K562 (cell line): Measurements from ENCODE around the gene TRPC1. TPM values are rescaled to one million over a fixed set of nuclear protein-coding genes. Genes with fewer than 3 reads are reported as not detected.

Source experiments
- EP400 ChIP-seq: fragments of 450-650 bp; IDR thresholded peaks from 2 replicates; pipeline ENCODE4 v1.6.1; 2017; ENCODE audit warnings: antibody characterized with exemption, mild to moderate bottlenecking, moderate library complexity
- GTF2F1 ChIP-seq: IDR thresholded peaks from 2 replicates; pipeline ENCODE4 v1.6.1; 2011; ENCODE audit warnings: low read depth, low read length, improper control_type of control experiment
- HOXB6 ChIP-seq: fragments of 250-450 bp; sonication (Bioruptor Pico); IDR thresholded peaks from 2 replicates; pipeline ENCODE4 v1.5.1; 2022; ENCODE audit warnings: mild to moderate bottlenecking, borderline replicate concordance
- KDM5B ChIP-seq: fragments of 200-600 bp; sonication (generic); IDR thresholded peaks from 2 replicates; pipeline ENCODE4 v1.6.1; 2012; ENCODE audit warnings: low read depth, mild to moderate bottlenecking, moderate library complexity, low read length, control low read depth, inconsistent platforms; ENCODE audit not compliant: insufficient replicate concordance
- L3MBTL2 ChIP-seq: fragments of 450-650 bp; IDR thresholded peaks from 2 replicates; pipeline ENCODE4 v1.6.1; 2016; ENCODE audit warnings: mild to moderate bottlenecking, moderate library complexity
- NFRKB ChIP-seq: fragments of 450-650 bp; IDR thresholded peaks from 2 replicates; pipeline ENCODE4 v1.6.1; 2016; ENCODE audit warnings: low read depth
- TAF1 ChIP-seq: IDR thresholded peaks from 2 replicates; pipeline ENCODE4 v1.6.1; 2011; ENCODE audit warnings: mild to moderate bottlenecking, low read length, moderate library complexity; ENCODE audit not compliant: insufficient read depth, control insufficient read depth, severe bottlenecking; ENCODE audit errors: extremely low read depth
- ZFPM2 ChIP-seq: fragments of 250-450 bp; sonication (Bioruptor Pico); IDR thresholded peaks from 2 replicates; pipeline ENCODE4 v1.5.1; 2022; ENCODE audit warnings: mild to moderate bottlenecking
- ZNF12 ChIP-seq: sonication (generic); formaldehyde crosslinking; IDR thresholded peaks from 2 replicates; pipeline ENCODE4 v1.4.0; 2020; ENCODE audit warnings: mild to moderate bottlenecking, missing genetic modification reagents
- ZNF347 ChIP-seq: fragments of 450-650 bp; formaldehyde crosslinking; IDR thresholded peaks from 2 replicates; pipeline ENCODE4 v1.4.0; 2020; ENCODE audit warnings: low read depth, mild to moderate bottlenecking, moderate library complexity
- polyA plus RNA-seq, 8 experiments: library from polyadenylated mRNA; depleted of rRNA in 4 of 8; stranded (reverse) in 5 of 8; unstranded in 3 of 8; fragments of >200 nt; fragmentation: Nextera tagmentation in 2 of 8; fragmentation: Illumina TruSeq in 1 of 8; extraction: Ambion mirVana in 2 of 8; extraction: Trizol in 1 of 8; gene quantifications; 2 replicates each; pipeline versions ENCODE4 v1.2.1 to v1.2.3, GENCODE V29; 2011 to 2014; ENCODE audit warnings: inconsistent platforms in 1 of 8, missing spikeins in 1 of 8
- total RNA-seq, 7 experiments: library from RNA; depleted of rRNA in 6 of 7; stranded (reverse); fragments of >200 nt in 6 of 7; fragmentation: Illumina TruSeq in 2 of 7; extraction: Trizol in 2 of 7; gene quantifications; 2 replicates each; pipeline versions ENCODE4 v1.2.1 to v1.2.3, GENCODE V29; 2011 to 2021; ENCODE audit warnings: low replicate concordance in 1 of 7
- TF ChIP-seq, protein P1 (sequence below): fragments of 450-650 bp; IDR thresholded peaks from 2 replicates; pipeline ENCODE4 v1.6.1; 2016
- TF ChIP-seq, protein P2 (sequence below), 3 experiments: fragments of 200-800 bp in 1 of 3; fragments of 250-450 bp in 1 of 3; fragments of 450-650 bp in 1 of 3; sonication (Bioruptor Pico) in 1 of 3; sonication (Bioruptor generic) in 1 of 3; formaldehyde crosslinking in 1 of 3; IDR thresholded peaks; 2 replicates each; pipeline versions ENCODE4 v1.6.1 to v1.8.0; 2016 to 2022; ENCODE audit warnings: mild to moderate bottlenecking in 2 of 3, missing genetic modification characterization in 2 of 3, missing compliant biosample characterization in 1 of 3, moderate library complexity in 1 of 3
- TF ChIP-seq, protein P3 (sequence below), 2 experiments: IDR thresholded peaks; 2 replicates each; pipeline ENCODE4 v1.6.1; 2011; ENCODE audit warnings: borderline replicate concordance in 1 of 2, control low read depth in 1 of 2, low read depth in 1 of 2, low read length in 1 of 2, mild to moderate bottlenecking in 1 of 2, mixed read lengths in 1 of 2, moderate library complexity in 1 of 2; ENCODE audit not compliant: insufficient read depth in 1 of 2, insufficient read length in 1 of 2, poor library complexity in 1 of 2, severe bottlenecking in 1 of 2; ENCODE audit errors: extremely low read depth in 1 of 2
- TF ChIP-seq, protein P4 (sequence below), 2 experiments: fragments of 450-650 bp; IDR thresholded peaks; 2 replicates each; pipeline ENCODE4 v1.6.1; 2016
- TF ChIP-seq, protein P5 (sequence below): fragments of 250-450 bp; sonication (Bioruptor Pico); IDR thresholded peaks from 2 replicates; pipeline ENCODE4 v1.9.0; 2021; ENCODE audit warnings: mild to moderate bottlenecking, inconsistent platforms
- TF ChIP-seq, protein P6 (sequence below): fragments of 250-450 bp; sonication (Bioruptor Pico); IDR thresholded peaks from 2 replicates; pipeline ENCODE4 v1.6.1; 2021; ENCODE audit warnings: mild to moderate bottlenecking

TRPC1 gene
- total and polyA plus RNA-seq, 9 of the 15 experiments (the other 6 are each of a cell fraction or from before 2014, with no cell fraction given), result 1.4 to 6.5 (median 3.0) TPM

DNA sequence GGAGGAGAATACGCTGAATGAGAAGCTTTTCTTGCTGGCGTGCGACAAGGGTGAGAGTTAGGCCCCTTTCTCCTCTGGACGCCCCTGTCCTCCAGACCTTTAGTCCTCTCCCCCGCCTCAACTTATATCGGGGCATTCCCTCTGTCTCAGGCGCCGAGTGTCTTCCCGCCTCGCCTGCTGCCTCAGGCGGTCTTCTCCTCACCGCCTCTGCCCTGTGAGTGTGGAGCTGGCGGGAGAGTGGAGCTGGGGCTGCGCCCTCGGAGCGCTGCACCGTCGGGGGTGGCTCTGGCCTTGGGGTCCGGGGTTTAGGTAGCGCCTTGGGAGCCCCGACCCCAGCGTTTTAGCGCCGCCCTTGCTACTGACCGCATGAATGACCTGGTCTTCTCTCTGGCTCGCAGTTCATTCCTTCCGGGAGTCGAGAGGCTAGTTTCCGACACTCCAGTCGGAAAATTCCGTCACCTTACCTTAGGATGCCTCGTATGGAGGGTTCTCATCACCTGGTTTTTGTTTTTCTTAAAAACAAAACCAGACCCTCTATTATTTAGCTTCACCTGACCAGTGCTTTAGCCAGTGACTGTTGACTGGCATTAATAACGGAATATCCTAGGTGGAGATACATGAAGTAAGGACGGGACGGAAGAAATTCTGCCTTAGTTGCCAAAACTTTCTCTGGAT lies 985 bp downstream of the TRPC1 start (continued):
- TF ChIP-seq, protein P1, sequence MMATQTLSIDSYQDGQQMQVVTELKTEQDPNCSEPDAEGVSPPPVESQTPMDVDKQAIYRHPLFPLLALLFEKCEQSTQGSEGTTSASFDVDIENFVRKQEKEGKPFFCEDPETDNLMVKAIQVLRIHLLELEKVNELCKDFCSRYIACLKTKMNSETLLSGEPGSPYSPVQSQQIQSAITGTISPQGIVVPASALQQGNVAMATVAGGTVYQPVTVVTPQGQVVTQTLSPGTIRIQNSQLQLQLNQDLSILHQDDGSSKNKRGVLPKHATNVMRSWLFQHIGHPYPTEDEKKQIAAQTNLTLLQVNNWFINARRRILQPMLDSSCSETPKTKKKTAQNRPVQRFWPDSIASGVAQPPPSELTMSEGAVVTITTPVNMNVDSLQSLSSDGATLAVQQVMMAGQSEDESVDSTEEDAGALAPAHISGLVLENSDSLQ, result no peak
- TF ChIP-seq, protein P2, sequence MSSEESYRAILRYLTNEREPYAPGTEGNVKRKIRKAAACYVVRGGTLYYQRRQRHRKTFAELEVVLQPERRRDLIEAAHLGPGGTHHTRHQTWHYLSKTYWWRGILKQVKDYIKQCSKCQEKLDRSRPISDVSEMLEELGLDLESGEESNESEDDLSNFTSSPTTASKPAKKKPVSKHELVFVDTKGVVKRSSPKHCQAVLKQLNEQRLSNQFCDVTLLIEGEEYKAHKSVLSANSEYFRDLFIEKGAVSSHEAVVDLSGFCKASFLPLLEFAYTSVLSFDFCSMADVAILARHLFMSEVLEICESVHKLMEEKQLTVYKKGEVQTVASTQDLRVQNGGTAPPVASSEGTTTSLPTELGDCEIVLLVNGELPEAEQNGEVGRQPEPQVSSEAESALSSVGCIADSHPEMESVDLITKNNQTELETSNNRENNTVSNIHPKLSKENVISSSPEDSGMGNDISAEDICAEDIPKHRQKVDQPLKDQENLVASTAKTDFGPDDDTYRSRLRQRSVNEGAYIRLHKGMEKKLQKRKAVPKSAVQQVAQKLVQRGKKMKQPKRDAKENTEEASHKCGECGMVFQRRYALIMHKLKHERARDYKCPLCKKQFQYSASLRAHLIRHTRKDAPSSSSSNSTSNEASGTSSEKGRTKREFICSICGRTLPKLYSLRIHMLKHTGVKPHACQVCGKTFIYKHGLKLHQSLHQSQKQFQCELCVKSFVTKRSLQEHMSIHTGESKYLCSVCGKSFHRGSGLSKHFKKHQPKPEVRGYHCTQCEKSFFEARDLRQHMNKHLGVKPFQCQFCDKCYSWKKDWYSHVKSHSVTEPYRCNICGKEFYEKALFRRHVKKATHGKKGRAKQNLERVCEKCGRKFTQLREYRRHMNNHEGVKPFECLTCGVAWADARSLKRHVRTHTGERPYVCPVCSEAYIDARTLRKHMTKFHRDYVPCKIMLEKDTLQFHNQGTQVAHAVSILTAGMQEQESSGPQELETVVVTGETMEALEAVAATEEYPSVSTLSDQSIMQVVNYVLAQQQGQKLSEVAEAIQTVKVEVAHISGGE (CRISPR knock-in tag; IDR thresholded peaks at IDR 0.05), result no peak
- TF ChIP-seq HOXB6 (CRISPR knock-in tag) (no peak), KDM5B (peak; percentile 26), EP400 (peak; percentile 32; the same call in 1 of the 2 replicates), ZNF12 (CRISPR knock-in tag) (no peak), TAF1 (peak; percentile 1), ZFPM2 (CRISPR knock-in tag) (no peak), GTF2F1 (no peak), NFRKB (peak; percentile 63; the same call in 1 of the 2 replicates), L3MBTL2 (peak; percentile 49), ZNF347 (CRISPR knock-in tag) (no peak)
- TF ChIP-seq, protein P3, sequence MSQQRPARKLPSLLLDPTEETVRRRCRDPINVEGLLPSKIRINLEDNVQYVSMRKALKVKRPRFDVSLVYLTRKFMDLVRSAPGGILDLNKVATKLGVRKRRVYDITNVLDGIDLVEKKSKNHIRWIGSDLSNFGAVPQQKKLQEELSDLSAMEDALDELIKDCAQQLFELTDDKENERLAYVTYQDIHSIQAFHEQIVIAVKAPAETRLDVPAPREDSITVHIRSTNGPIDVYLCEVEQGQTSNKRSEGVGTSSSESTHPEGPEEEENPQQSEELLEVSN (IDR thresholded peaks at IDR 0.05; ENCODE audit: borderline replicate concordance in 1 of 2, extremely low read depth in 1 of 2, insufficient read depth in 1 of 2, insufficient read length in 1 of 2, low read depth in 1 of 2, low read length in 1 of 2, poor library complexity in 1 of 2, severe bottlenecking in 1 of 2), result peak; percentile 34 to 75
- TF ChIP-seq, protein P4, sequence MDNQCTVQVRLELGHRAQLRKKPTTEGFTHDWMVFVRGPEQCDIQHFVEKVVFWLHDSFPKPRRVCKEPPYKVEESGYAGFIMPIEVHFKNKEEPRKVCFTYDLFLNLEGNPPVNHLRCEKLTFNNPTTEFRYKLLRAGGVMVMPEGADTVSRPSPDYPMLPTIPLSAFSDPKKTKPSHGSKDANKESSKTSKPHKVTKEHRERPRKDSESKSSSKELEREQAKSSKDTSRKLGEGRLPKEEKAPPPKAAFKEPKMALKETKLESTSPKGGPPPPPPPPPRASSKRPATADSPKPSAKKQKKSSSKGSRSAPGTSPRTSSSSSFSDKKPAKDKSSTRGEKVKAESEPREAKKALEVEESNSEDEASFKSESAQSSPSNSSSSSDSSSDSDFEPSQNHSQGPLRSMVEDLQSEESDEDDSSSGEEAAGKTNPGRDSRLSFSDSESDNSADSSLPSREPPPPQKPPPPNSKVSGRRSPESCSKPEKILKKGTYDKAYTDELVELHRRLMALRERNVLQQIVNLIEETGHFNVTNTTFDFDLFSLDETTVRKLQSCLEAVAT (IDR thresholded peaks at IDR 0.05), result peak in 1 of 2 experiments; percentile 38; a peak in 1 of 4 replicates
- TF ChIP-seq, protein P5, sequence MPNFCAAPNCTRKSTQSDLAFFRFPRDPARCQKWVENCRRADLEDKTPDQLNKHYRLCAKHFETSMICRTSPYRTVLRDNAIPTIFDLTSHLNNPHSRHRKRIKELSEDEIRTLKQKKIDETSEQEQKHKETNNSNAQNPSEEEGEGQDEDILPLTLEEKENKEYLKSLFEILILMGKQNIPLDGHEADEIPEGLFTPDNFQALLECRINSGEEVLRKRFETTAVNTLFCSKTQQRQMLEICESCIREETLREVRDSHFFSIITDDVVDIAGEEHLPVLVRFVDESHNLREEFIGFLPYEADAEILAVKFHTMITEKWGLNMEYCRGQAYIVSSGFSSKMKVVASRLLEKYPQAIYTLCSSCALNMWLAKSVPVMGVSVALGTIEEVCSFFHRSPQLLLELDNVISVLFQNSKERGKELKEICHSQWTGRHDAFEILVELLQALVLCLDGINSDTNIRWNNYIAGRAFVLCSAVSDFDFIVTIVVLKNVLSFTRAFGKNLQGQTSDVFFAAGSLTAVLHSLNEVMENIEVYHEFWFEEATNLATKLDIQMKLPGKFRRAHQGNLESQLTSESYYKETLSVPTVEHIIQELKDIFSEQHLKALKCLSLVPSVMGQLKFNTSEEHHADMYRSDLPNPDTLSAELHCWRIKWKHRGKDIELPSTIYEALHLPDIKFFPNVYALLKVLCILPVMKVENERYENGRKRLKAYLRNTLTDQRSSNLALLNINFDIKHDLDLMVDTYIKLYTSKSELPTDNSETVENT (CRISPR knock-in tag), result 0 out of 2 replicates have a peak, but pooled peaks have one; percentile 25
- TF ChIP-seq, protein P6, sequence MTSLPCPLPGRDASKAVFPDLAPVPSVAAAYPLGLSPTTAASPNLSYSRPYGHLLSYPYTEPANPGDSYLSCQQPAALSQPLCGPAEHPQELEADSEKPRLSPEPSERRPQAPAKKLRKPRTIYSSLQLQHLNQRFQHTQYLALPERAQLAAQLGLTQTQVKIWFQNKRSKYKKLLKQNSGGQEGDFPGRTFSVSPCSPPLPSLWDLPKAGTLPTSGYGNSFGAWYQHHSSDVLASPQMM, result no peak
